Testis (tissue), 3 donors: Measurements from ENCODE around the gene SAT1. TPM values are rescaled to one million over a fixed set of nuclear protein-coding genes. Genes with fewer than 3 reads are reported as not detected.

Experiments
- DNase-seq: peaks from one replicate; pipeline ENCODE4 v3.0.0-alpha.2; 2019
- H3K27ac ChIP-seq, 2 donors: fragments of 200-600 bp; sonication (generic); one replicate each; pipeline ENCODE4 v1.5.1; 2019
- H3K27me3 ChIP-seq: fragments of 200-600 bp; sonication (generic); one replicate; pipeline ENCODE4 v1.5.1; 2019
- H3K36me3 ChIP-seq: fragments of 200-600 bp; sonication (generic); one replicate; pipeline ENCODE4 v1.5.1; 2017; ENCODE audit warnings: low read depth; ENCODE audit errors: missing control alignments
- H3K4me1 ChIP-seq: fragments of 200-600 bp; sonication (generic); one replicate; pipeline ENCODE4 v1.5.1; 2019
- H3K4me3 ChIP-seq, 2 donors: fragments of 200-600 bp; sonication (generic); one replicate each; pipeline ENCODE4 v1.5.1; 2017 to 2019
- H3K9me3 ChIP-seq: fragments of 200-600 bp; sonication (generic); one replicate; pipeline ENCODE4 v1.5.1; 2017
- CTCF ChIP-seq, 3 experiments: fragments of 450-650 bp in 2 of 3; fragments of 200-600 bp in 1 of 3; sonication (generic) in 1 of 3; IDR thresholded peaks; one replicate each; pipeline ENCODE4 v1.5.1; 2016 to 2019; ENCODE audit warnings: antibody characterized with exemption in 3 of 3, mild to moderate bottlenecking in 2 of 3, moderate library complexity in 1 of 3
- POLR2A ChIP-seq: fragments of 450-650 bp; IDR thresholded peaks from one replicate; pipeline ENCODE4 v1.6.1; 2017; ENCODE audit warnings: antibody characterized with exemption, mild to moderate bottlenecking, moderate library complexity
- WGBS, 2 donors: methylation state at CpG; one replicate each; pipeline ENCODE4 v1.1.5; 2018; 5-methylcytosine and 5-hydroxymethylcytosine counted together
- intact Hi-C: fragments of 100-400 bp; cut with DNase I; formaldehyde crosslinking; loops from one replicate; pipeline ENCODE4 v1.15.1; 2023; ENCODE audit warnings: low total_unique reads
- polyA plus RNA-seq: library from polyadenylated mRNA; stranded (reverse); fragments of 350-450 nt; fragmentation: Illumina TruSeq; extraction: RNeasy Lipid Tissue Mini Kit (QIAGEN cat#74804); gene quantifications from one replicate; pipeline ENCODE4 v1.2.3, GENCODE V29; 2014; ENCODE audit warnings: low read depth, low replicate concordance; ENCODE audit not compliant: insufficient read depth
- total RNA-seq, 2 donors: library from RNA; depleted of rRNA; stranded (reverse); fragments of >200 nt; gene quantifications; one replicate each; pipeline ENCODE4 v1.2.3, GENCODE V29; 2016

Gene SAT1
- total and polyA plus RNA-seq, 3 donors from 2014 or later: 258 to 459 (median 299) TPM

DNA sequence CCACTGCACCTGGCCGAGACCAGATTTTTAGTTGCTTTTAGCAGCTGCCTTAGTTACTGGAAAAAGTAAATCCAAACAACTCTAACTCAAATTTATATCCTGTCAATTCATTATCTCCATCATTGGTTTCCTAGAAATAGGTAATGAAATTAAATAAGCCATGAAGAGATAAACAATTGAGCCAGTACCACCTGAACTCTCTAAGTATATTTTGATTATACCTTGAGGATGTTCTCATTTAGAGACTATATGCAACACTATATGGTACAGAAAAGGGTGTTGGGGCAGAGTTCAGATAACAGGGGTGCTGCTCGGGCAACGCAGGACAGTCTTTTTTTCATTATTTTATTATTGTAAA, 35.0 kb downstream of the SAT1 start:
- intact Hi-C loops: no loop called here
- Histone ChIP-seq H3K27me3 (no peaks in the 10 kb centered on the region), H3K27ac (no peak overlapping the region), H3K36me3 (no peaks in the 10 kb centered on the region), H3K9me3 (no peaks in the 10 kb centered on the region), H3K4me3 (no peak overlapping the region), H3K4me1 (no peaks in the 10 kb centered on the region)
- DNase-seq: no peak
- WGBS, 2 donors: 95 to 97% methylated on average over 3 of the region's 3 CpGs
- no peak for TF ChIP-seq CTCF (IDR thresholded peaks at IDR 0.05)
- TF ChIP-seq POLR2A: no peak

- Histone ChIP-seq H3K4me1 (no peaks in the 10 kb centered on the region), H3K36me3 (no peaks in the 10 kb centered on the region), H3K4me3 (no peak overlapping the region), H3K27me3 (no peaks in the 10 kb centered on the region), H3K9me3 (no peaks in the 10 kb centered on the region), H3K27ac (no peak overlapping the region)
- intact Hi-C loops: no loop called here
- peak; percentile 36 for DNase-seq
- TF ChIP-seq CTCF (IDR thresholded peaks at IDR 0.05): no peak
- TF ChIP-seq POLR2A: no peak
- 79 to 82% methylated on average over 10 of the region's 10 CpGs for WGBS, 2 donors
Observed at GRCh38 chrX:23819385-23820234, 36.6 kb downstream of the SAT1 start.

GRCh38 chrX:23820235-23820782, 37.3 kb downstream of the SAT1 start:
- TF ChIP-seq CTCF (IDR thresholded peaks at IDR 0.05): no peak
- no peak for TF ChIP-seq POLR2A
- H3K36me3 ChIP-seq: no peaks in the 10 kb centered on the region
- intact Hi-C loops: no loop called here
- H3K4me3 ChIP-seq: no peak overlapping the region
- no peak for DNase-seq
- no peaks in the 10 kb centered on the region for H3K9me3 ChIP-seq
- H3K27ac ChIP-seq: no peak overlapping the region
- H3K4me1 ChIP-seq: no peaks in the 10 kb centered on the region
- H3K27me3 ChIP-seq: no peaks in the 10 kb centered on the region
- WGBS, 2 donors: 87 to 95% methylated on average over 6 of the region's 6 CpGs

GRCh38 chrX:23821847-23822246, 38.9 kb downstream of the SAT1 start:
- no peaks in the 10 kb centered on the region for H3K4me1 ChIP-seq
- H3K4me3 ChIP-seq: no peak overlapping the region
- no peaks in the 10 kb centered on the region for H3K36me3 ChIP-seq
- no peaks in the 10 kb centered on the region for H3K27me3 ChIP-seq
- no peak for DNase-seq
- H3K9me3 ChIP-seq: no peaks in the 10 kb centered on the region
- intact Hi-C loops: no loop called here
- 83% methylated on average over 2 of the region's 2 CpGs for WGBS, 2 donors
- TF ChIP-seq POLR2A: no peak
- no peak for TF ChIP-seq CTCF (IDR thresholded peaks at IDR 0.05)
- no peak overlapping the region for H3K27ac ChIP-seq

GRCh38 chrX:23822397-23822796, 39.4 kb downstream of the SAT1 start:
- no peak overlapping the region for H3K27ac ChIP-seq
- TF ChIP-seq CTCF (IDR thresholded peaks at IDR 0.05): no peak
- TF ChIP-seq POLR2A: no peak
- H3K36me3 ChIP-seq: no peaks in the 10 kb centered on the region
- H3K4me1 ChIP-seq: no peaks in the 10 kb centered on the region
- intact Hi-C loops: no loop called here
- H3K4me3 ChIP-seq: no peak overlapping the region
- DNase-seq: no peak
- 39 to 64% methylated on average over 3 of the region's 3 CpGs for WGBS, 2 donors
- H3K27me3 ChIP-seq: no peaks in the 10 kb centered on the region
- H3K9me3 ChIP-seq: no peaks in the 10 kb centered on the region
